ENCODE data around the gene USP10. TPM values are rescaled to one million over a fixed set of nuclear protein-coding genes. Genes with fewer than 3 reads are reported as not detected.

Gene USP10
- total RNA-seq: 10 to 100 TPM; 82.6 to 87.3 TPM

GRCh38 chr16:84699712-84700445 lies at the start of gene USP10:
Gene USP10, plus strand, starts transcription at chr16:84700000. Its CDS starts 91 bp downstream, at chr16:84700091.

GRCh38 chr16:84819644-84820304 lies 120.0 kb downstream of the USP10 start, which contains the start of gene CRISPLD2:
Gene CRISPLD2, plus strand, starts transcription at chr16:84819985. Its CDS starts 18,511 bp downstream, at chr16:84838496.

Other genes starting within 250 kb of the USP10 start
- 10 to 100 TPM; 40.5 to 43.9 TPM for gene MEAK7, start 195.3 kb upstream of the USP10 start, total RNA-seq
- 100 to 1,000 TPM; 483 to 487 TPM for gene COTL1, start 81.9 kb upstream of the USP10 start, total RNA-seq
- gene KLHL36, start 51.5 kb upstream of the USP10 start, total RNA-seq: 10 to 100 TPM; 58.4 to 60.8 TPM
- gene CRISPLD2, start 120.0 kb downstream of the USP10 start, total RNA-seq: 1 to 10 TPM in 1 of 2 experiments, under 1 TPM in 1; 0.58 to 1.0 TPM